ENCODE data around the gene UAP1L1.

DNA sequence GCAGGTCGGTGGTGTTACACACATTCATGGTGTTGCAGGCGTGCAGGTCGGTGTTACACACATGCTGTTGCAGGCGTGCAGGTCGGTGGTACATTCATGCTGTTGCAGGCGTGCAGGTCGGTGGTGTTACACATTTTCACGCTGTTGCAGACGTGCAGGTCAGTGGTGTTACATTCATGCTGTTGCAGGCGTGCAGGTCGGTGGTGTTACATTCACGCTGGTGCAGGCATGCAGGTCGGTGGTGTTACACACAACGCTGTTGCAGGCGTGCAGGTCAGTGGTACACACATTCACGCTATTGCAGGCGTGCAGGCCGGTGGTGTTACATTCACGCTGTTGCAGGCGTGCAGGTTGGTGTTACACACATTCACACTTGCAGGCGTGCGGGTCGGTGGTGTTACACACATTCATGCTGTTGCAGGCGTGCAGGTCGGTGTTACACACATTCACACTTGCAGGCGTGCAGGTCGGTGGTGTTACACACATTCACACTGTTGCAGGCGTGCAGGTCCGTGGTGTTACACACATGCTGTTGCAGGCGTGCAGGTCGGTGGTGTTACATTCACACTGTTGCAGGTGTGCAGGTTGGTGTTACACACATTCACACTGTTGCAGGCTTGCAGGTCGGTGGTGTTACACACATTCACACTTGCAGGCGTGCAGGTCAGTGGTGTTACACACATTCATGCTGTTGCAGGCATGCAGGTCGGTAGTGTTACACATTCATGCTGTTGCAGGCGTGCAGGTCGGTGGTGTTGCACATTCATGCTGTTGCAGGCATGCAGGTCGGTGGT lies 26.1 kb downstream of the UAP1L1 start:
- TF ChIP-seq, protein P1, sequence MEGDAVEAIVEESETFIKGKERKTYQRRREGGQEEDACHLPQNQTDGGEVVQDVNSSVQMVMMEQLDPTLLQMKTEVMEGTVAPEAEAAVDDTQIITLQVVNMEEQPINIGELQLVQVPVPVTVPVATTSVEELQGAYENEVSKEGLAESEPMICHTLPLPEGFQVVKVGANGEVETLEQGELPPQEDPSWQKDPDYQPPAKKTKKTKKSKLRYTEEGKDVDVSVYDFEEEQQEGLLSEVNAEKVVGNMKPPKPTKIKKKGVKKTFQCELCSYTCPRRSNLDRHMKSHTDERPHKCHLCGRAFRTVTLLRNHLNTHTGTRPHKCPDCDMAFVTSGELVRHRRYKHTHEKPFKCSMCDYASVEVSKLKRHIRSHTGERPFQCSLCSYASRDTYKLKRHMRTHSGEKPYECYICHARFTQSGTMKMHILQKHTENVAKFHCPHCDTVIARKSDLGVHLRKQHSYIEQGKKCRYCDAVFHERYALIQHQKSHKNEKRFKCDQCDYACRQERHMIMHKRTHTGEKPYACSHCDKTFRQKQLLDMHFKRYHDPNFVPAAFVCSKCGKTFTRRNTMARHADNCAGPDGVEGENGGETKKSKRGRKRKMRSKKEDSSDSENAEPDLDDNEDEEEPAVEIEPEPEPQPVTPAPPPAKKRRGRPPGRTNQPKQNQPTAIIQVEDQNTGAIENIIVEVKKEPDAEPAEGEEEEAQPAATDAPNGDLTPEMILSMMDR (IDR thresholded peaks at IDR 0.05), result no peak
- no peak for TF ChIP-seq ZFX (IDR thresholded peaks at IDR 0.05; ENCODE audit: borderline replicate concordance)
